Adrenal gland (tissue), 12 donors: Measurements from ENCODE around the gene FAM20C. TPM values are rescaled to one million over a fixed set of nuclear protein-coding genes. Genes with fewer than 3 reads are reported as not detected.

ENCODE experiments used
- DNase-seq, 7 donors: peaks; one replicate each; pipeline ENCODE4 v3.0.0-alpha.2; 2019 to 2020
- H3K27ac ChIP-seq, 5 donors: fragments of 200-600 bp; sonication (generic) in 4 of 5; 1 replicate in 3 of 5; 2 replicates in 2 of 5; pipeline versions ENCODE4 v1.5.1 to v1.8.0; 2016 to 2020; ENCODE audit warnings: mild to moderate bottlenecking in 1 of 5
- H3K27me3 ChIP-seq: fragments of 200-600 bp; 2 replicates; pipeline ENCODE4 v1.8.0; 2021
- H3K36me3 ChIP-seq, 2 donors: fragments of 200-600 bp; replicated peaks in 1 of 2; 1 replicate in 1 of 2; 2 replicates in 1 of 2; pipeline versions ENCODE4 v1.5.1 to v1.8.0; 2018 to 2022
- H3K4me1 ChIP-seq, 2 donors: fragments of 200-600 bp; replicated peaks in 1 of 2; 1 replicate in 1 of 2; 2 replicates in 1 of 2; pipeline versions ENCODE4 v1.5.1 to v1.8.0; 2018 to 2021
- H3K4me3 ChIP-seq, 4 donors: fragments of 200-600 bp; sonication (generic) in 3 of 4; one replicate each; pipeline ENCODE4 v1.5.1; 2016 to 2018
- H3K9me3 ChIP-seq, 3 donors: fragments of 200-600 bp; sonication (generic) in 1 of 3; replicated peaks in 1 of 3; 1 replicate in 2 of 3; 2 replicates in 1 of 3; pipeline versions ENCODE4 v1.5.1 to v1.8.0; 2016 to 2021
- CTCF ChIP-seq, 6 experiments: fragments of 450-650 bp in 4 of 6; fragments of 200-600 bp in 2 of 6; sonication (generic) in 1 of 6; IDR thresholded peaks; 1 replicate in 5 of 6; 2 replicates in 1 of 6; pipeline versions ENCODE4 v1.5.1 to v1.8.0; 2016 to 2021; ENCODE audit warnings: antibody characterized with exemption in 6 of 6, mild to moderate bottlenecking in 2 of 6, moderate library complexity in 1 of 6
- POLR2A ChIP-seq, 2 donors: fragments of 450-650 bp; IDR thresholded peaks; one replicate each; pipeline ENCODE4 v1.6.1; 2017; ENCODE audit warnings: antibody characterized with exemption in 2 of 2, mild to moderate bottlenecking in 2 of 2, moderate library complexity in 1 of 2
- WGBS, 4 donors: extraction: QIAGEN DNeasy Blood & Tissue Kit in 2 of 4; methylation state at CpG; one replicate each; pipeline versions ENCODE4 v1.1.5 to v1.1.7; 2013 to 2017; 5-methylcytosine and 5-hydroxymethylcytosine counted together
- intact Hi-C, 2 donors: fragments of 100-400 bp; cut with DNase I; formaldehyde crosslinking; loops; one replicate each; pipeline versions ENCODE4 v1.14.1 to v1.15.0; 2022 to 2023
- polyA plus RNA-seq, 3 donors: library from polyadenylated mRNA; stranded (reverse); fragments of 200-250 nt in 2 of 3; fragments of 350-450 nt in 1 of 3; fragmentation: Illumina TruSeq in 1 of 3; extraction: RNeasy Lipid Tissue Mini Kit (QIAGEN cat#74804) in 1 of 3; gene quantifications; one replicate each; pipeline ENCODE4 v1.2.3, GENCODE V29; 2013 to 2014
- total RNA-seq, 9 donors: library from RNA; depleted of rRNA in 4 of 9; stranded (reverse); fragments of >200 nt in 4 of 9; fragments of 120-200 nt in 1 of 9; fragmentation: NEBNext Ultra II Directional in 1 of 9; extraction: Animal tissue kit (Norgen Biotek cat#: 25700) in 1 of 9; gene quantifications; one replicate each; pipeline versions ENCODE4 v1.1.0 to v1.2.4, GENCODE V29; 2013 to 2023
- donor health status: healthy with polysubstance abuse.
- donor health status: Bipolar disorder and iron deficiency.
- donor health status: DM: yes; HTN: yes; CAD: no.
- donor health status: DM: no; HTN: no; CAD: no.
- donor health status: DM: no; HTN: no; CAD: no.
- donor health status: DM: yes; HTN: yes; CAD: no.

The FAM20C gene
- total and polyA plus RNA-seq, 12 donors = 2.8 to 57.9 (median 36.0) TPM

GRCh38 chr7:167090-167855 lies 25.1 kb upstream of the FAM20C start:
- H3K9me3 ChIP-seq = no peaks in the 10 kb centered on the region
- no peaks in the 10 kb centered on the region for H3K27me3 ChIP-seq
- H3K36me3 ChIP-seq = no peaks in the 10 kb centered on the region
- peak in 1 of 7 donors; percentile 18 for DNase-seq
- peak overlapping the region in 1 of 5 donors; percentile 72 for H3K27ac ChIP-seq
- no peaks in the 10 kb centered on the region for H3K4me1 ChIP-seq
- TF ChIP-seq CTCF (IDR thresholded peaks at IDR 0.05) (no peak), POLR2A (IDR thresholded peaks at IDR 0.05) (no peak)
- WGBS, 4 donors = 72 to 84% (median 77%) methylated on average over 16 to 25 of the region's 25 CpGs
- intact Hi-C loops = no loop called here
- no peak overlapping the region for H3K4me3 ChIP-seq

GRCh38 chr7:167976-168791 lies 24.2 kb upstream of the FAM20C start:
- intact Hi-C loops = no loop called here
- peak in 1 of 7 donors; percentile 18 for DNase-seq
- WGBS, 4 donors = 88 to 94% (median 92%) methylated on average over 15 to 31 of the region's 31 CpGs

GRCh38 chr7:169276-170172 lies 22.8 kb upstream of the FAM20C start:
- H3K9me3 ChIP-seq = no peaks in the 10 kb centered on the region
- no peaks in the 10 kb centered on the region for H3K27me3 ChIP-seq
- DNase-seq = peak in 1 of 7 donors; percentile 14
- no peak overlapping the region for H3K4me3 ChIP-seq
- peaks cover 4 to 9% of the 10 kb centered on the region in 2 donors for H3K4me1 ChIP-seq
- WGBS, 4 donors = 91 to 96% (median 94%) methylated on average over 27 to 33 of the region's 33 CpGs
- intact Hi-C loops = no loop called here
- TF ChIP-seq CTCF (IDR thresholded peaks at IDR 0.05) (no peak), POLR2A (IDR thresholded peaks at IDR 0.05) (no peak)
- no peaks in the 10 kb centered on the region for H3K36me3 ChIP-seq
- H3K27ac ChIP-seq = no peak overlapping the region

More at GRCh38 chr7:167976-168791, 24.2 kb upstream of the FAM20C start:
- H3K27ac ChIP-seq = no peak overlapping the region
- H3K4me3 ChIP-seq = no peak overlapping the region
- no peaks in the 10 kb centered on the region for H3K36me3 ChIP-seq
- TF ChIP-seq POLR2A (IDR thresholded peaks at IDR 0.05) (no peak), CTCF (IDR thresholded peaks at IDR 0.05) (no peak)
- no peaks in the 10 kb centered on the region for H3K9me3 ChIP-seq
- H3K4me1 ChIP-seq = no peaks in the 10 kb centered on the region
- H3K27me3 ChIP-seq = no peaks in the 10 kb centered on the region
